K562 (cell line): ENCODE results near the gene DUS3L. TPM values are rescaled to one million over a fixed set of nuclear protein-coding genes. Genes with fewer than 3 reads are reported as not detected.

Experiments
- ATAC-seq: fragments of 200-7000 bp; cut with Tn5 transposase; 3 replicates; pipeline ENCODE4 v1.9.1; 2020; ENCODE audit warnings: moderate library complexity
- BruUV-seq: library from RNA; stranded (reverse); fragments of 400-500 nt; replicated peaks from 2 replicates; lab custom pipeline; 2021; lab: Mats Ljungman, UMichigan
- CTCF ChIA-PET: fragments of 300-600 bp; formaldehyde crosslinking; extraction: SDS; loops from one replicate; lab custom pipeline; 2021; ENCODE audit warnings: low intra/inter-chr PET ratio; lab: Yijun Ruan, JAX
- POLR2A ChIA-PET: fragments of 300-600, 350-650 bp; sonication (Branson Sonifier 250); formaldehyde crosslinking; extraction: SDS; loops from one replicate; lab custom pipeline; 2021; ENCODE audit warnings: antibody characterized with exemption, inconsistent platforms; lab: Yijun Ruan, JAX
- DNase-seq, 4 experiments: peaks; one replicate each; pipeline versions ENCODE4 v3.0.0 to v3.0.0-alpha.2; 2011 to 2018; ENCODE audit warnings: low spot score in 3 of 4, mixed read lengths in 3 of 4; ENCODE audit errors: extremely low read depth in 1 of 4
- FAIRE-seq: peaks from 2 replicates; lab custom pipeline; 2011; peaks lifted over from hg19 to GRCh38; lab: Jason Lieb, UNC
- H2AFZ ChIP-seq: 2 replicates; pipeline ENCODE4 v1.6.0; 2011; ENCODE audit warnings: low read depth, low read length, control low read depth, inconsistent platforms
- H3K27ac ChIP-seq: fragments of 200-600 bp; 3 replicates; pipeline ENCODE4 v1.8.0; 2011; ENCODE audit warnings: low read depth, mild to moderate bottlenecking, control low read depth, inconsistent platforms, low read length, moderate library complexity, mixed read lengths; ENCODE audit errors: extremely low read depth
- H3K27me3 ChIP-seq, 2 experiments: fragments of 300-600 bp in 1 of 2; 2 replicates in 1 of 2; 3 replicates in 1 of 2; pipeline versions ENCODE4 v1.6.0 to v1.8.0; 2011; ENCODE audit warnings: inconsistent platforms in 2 of 2, low read length in 2 of 2, mild to moderate bottlenecking in 1 of 2, mixed read lengths in 1 of 2, moderate library complexity in 1 of 2; ENCODE audit not compliant: control insufficient read depth in 2 of 2, insufficient read depth in 2 of 2
- H3K36me3 ChIP-seq: fragments of 300-600 bp; 3 replicates; pipeline ENCODE4 v1.8.0; 2011; ENCODE audit warnings: mild to moderate bottlenecking, low read length, inconsistent platforms; ENCODE audit not compliant: control insufficient read depth, insufficient read depth
- H3K4me1 ChIP-seq, 2 experiments: fragments of 200-600 bp in 1 of 2; replicated peaks in 1 of 2; 2 replicates in 1 of 2; 3 replicates in 1 of 2; pipeline versions ENCODE4 v1.5.1 to v1.8.0; 2011; ENCODE audit warnings: inconsistent platforms in 2 of 2, low read length in 2 of 2, mild to moderate bottlenecking in 1 of 2, mixed read lengths in 1 of 2, moderate library complexity in 1 of 2; ENCODE audit not compliant: control insufficient read depth in 2 of 2, insufficient read depth in 2 of 2
- H3K4me2 ChIP-seq: 2 replicates; pipeline ENCODE4 v1.6.1; 2011; ENCODE audit warnings: low read length, control low read depth, inconsistent platforms, mixed read lengths; ENCODE audit not compliant: insufficient read depth
- H3K4me3 ChIP-seq: fragments of 200-600 bp; sonication (generic), shearing (Covaris generic); 2 replicates; pipeline ENCODE4 v1.5.1; 2016; ENCODE audit warnings: control low read depth, inconsistent platforms
- H3K79me2 ChIP-seq: fragments of 200-600 bp; 3 replicates; pipeline ENCODE4 v1.8.0; 2011; ENCODE audit warnings: low read length, inconsistent platforms; ENCODE audit not compliant: control insufficient read depth, insufficient read depth
- H3K9ac ChIP-seq, 2 experiments: 2 replicates each; pipeline versions ENCODE4 v1.6.0 to v1.6.1; 2011; ENCODE audit warnings: low read depth in 2 of 2, low read length in 2 of 2, control low read depth in 1 of 2, inconsistent platforms in 1 of 2, mild to moderate bottlenecking in 1 of 2, mixed read lengths in 1 of 2; ENCODE audit not compliant: insufficient read depth in 1 of 2
- H3K9me1 ChIP-seq: one replicate; pipeline ENCODE4 v1.6.0; 2011; ENCODE audit warnings: inconsistent platforms, mild to moderate bottlenecking, low read length, moderate library complexity; ENCODE audit not compliant: control insufficient read depth, insufficient read depth
- H3K9me3 ChIP-seq: replicated peaks from 2 replicates; pipeline ENCODE4 v1.5.1; 2011; ENCODE audit warnings: low read depth, low read length, inconsistent platforms; ENCODE audit not compliant: control insufficient read depth, insufficient read depth
- H4K20me1 ChIP-seq: replicated peaks from 2 replicates; pipeline ENCODE4 v1.6.1; 2011; ENCODE audit warnings: low read length, inconsistent platforms, mixed read lengths; ENCODE audit not compliant: control insufficient read depth, insufficient read depth
- ADNP ChIP-seq: fragments of 200-800 bp; sonication (Bioruptor generic); IDR thresholded peaks from 2 replicates; pipeline ENCODE4 v1.6.1; 2016; ENCODE audit warnings: missing genetic modification characterization, missing compliant biosample characterization
- ESRRB ChIP-seq: fragments of 250-450 bp; sonication (Bioruptor Pico); IDR thresholded peaks from 2 replicates; pipeline ENCODE4 v1.5.0; 2020; ENCODE audit warnings: mild to moderate bottlenecking, moderate library complexity, borderline replicate concordance
- NFIC ChIP-seq: fragments of 450-650 bp; IDR thresholded peaks from 2 replicates; pipeline ENCODE4 v1.6.1; 2017; ENCODE audit warnings: mild to moderate bottlenecking, inconsistent platforms
- TEAD1 ChIP-seq, 2 experiments: fragments of 450-650 bp in 1 of 2; sonication (generic) in 1 of 2; formaldehyde crosslinking; IDR thresholded peaks; 2 replicates each; pipeline versions ENCODE4 v1.4.0 to v1.8.0; 2020 to 2022; ENCODE audit warnings: mild to moderate bottlenecking in 2 of 2, missing genetic modification reagents in 1 of 2
- ZNF3 ChIP-seq: fragments of 250-450 bp; sonication (Bioruptor Pico); IDR thresholded peaks from 2 replicates; pipeline ENCODE4 v1.5.0; 2021; ENCODE audit warnings: mild to moderate bottlenecking, moderate library complexity
- ZNF76 ChIP-seq: fragments of 250-450 bp; sonication (Bioruptor Pico); IDR thresholded peaks from 2 replicates; pipeline ENCODE4 v1.4.0; 2020; ENCODE audit warnings: mild to moderate bottlenecking, moderate library complexity, borderline replicate concordance
- WGBS: fragments of 100-300 bp; shearing (Covaris generic); methylation state at CpG from one replicate; pipeline ENCODE4 v1.1.6; 2016; ENCODE audit warnings: low coverage, mixed read lengths; ENCODE audit not compliant: insufficient coverage; ENCODE audit errors: missing lambda C conversion rate; 5-methylcytosine and 5-hydroxymethylcytosine counted together
- in situ Hi-C: fragments of 300-500 bp; cut with MboI; formaldehyde crosslinking; loops from 4 replicates; pipeline ENCODE4 v1.15.0; 2018; ENCODE audit warnings: inconsistent platforms, mixed read lengths
- intact Hi-C: fragments of 100-400 bp; cut with micrococcal nuclease; formaldehyde crosslinking; loops from 2 replicates; pipeline ENCODE4 v1.14.2; 2022
- polyA plus RNA-seq, 8 experiments: library from polyadenylated mRNA; depleted of rRNA in 4 of 8; stranded (reverse) in 5 of 8; unstranded in 3 of 8; fragments of >200 nt; fragmentation: Nextera tagmentation in 2 of 8; fragmentation: Illumina TruSeq in 1 of 8; extraction: Ambion mirVana in 2 of 8; extraction: Trizol in 1 of 8; gene quantifications; 2 replicates each; pipeline versions ENCODE4 v1.2.1 to v1.2.3, GENCODE V29; 2011 to 2014; ENCODE audit warnings: inconsistent platforms in 1 of 8, missing spikeins in 1 of 8
- total RNA-seq, 7 experiments: library from RNA; depleted of rRNA in 6 of 7; stranded (reverse); fragments of >200 nt in 6 of 7; fragmentation: Illumina TruSeq in 2 of 7; extraction: Trizol in 2 of 7; gene quantifications; 2 replicates each; pipeline versions ENCODE4 v1.2.1 to v1.2.3, GENCODE V29; 2011 to 2021; ENCODE audit warnings: low replicate concordance in 1 of 7

Gene DUS3L
- total and polyA plus RNA-seq, 9 of the 15 experiments (the other 6 are each of a cell fraction or from before 2014, with no cell fraction given) = 1.7 to 102 (median 77.5) TPM

GRCh38 chr19:5838353-5839064 is 47.5 kb upstream of the DUS3L start:
- H3K79me2 ChIP-seq = no peaks in the 10 kb centered on the region
- ChIA-PET POLR2A (interaction anchor here (1.3 kb wide), 1 partner anchor 10 kb away, joined by 5 read pairs; no protein-coding TSS in a partner anchor), CTCF (no interaction called here)
- intact Hi-C loops (no loop called here), in situ Hi-C loops (no loop called here)
- H3K9ac ChIP-seq = peak overlapping the region in 1 of 2 experiments; percentile 48; a peak in 1 of 4 replicates
- H3K36me3 ChIP-seq = no peaks in the 10 kb centered on the region
- H3K9me1 ChIP-seq = no peaks in the 10 kb centered on the region
- H4K20me1 ChIP-seq = no peaks in the 10 kb centered on the region
- no peak overlapping the region for H3K27ac ChIP-seq
- FAIRE-seq = no peak
- no TSS peak for BruUV-seq
- H3K4me3 ChIP-seq = no peak overlapping the region
- peaks cover 0 to 12% of the 10 kb centered on the region in 2 experiments; a peak in 2 of 5 replicates for H3K4me1 ChIP-seq
- no peaks in the 10 kb centered on the region for H3K9me3 ChIP-seq
- 0 out of 4 replicates have a peak, but pooled peaks of 1 of the 2 experiments have one; percentile 4 for TF ChIP-seq TEAD1 (CRISPR knock-in tag; IDR thresholded peaks at IDR 0.05)
- no peak for TF ChIP-seq ZNF3
- TF ChIP-seq NFIC = peak; percentile 25
- no peak for TF ChIP-seq ZNF76 (CRISPR knock-in tag)
- TF ChIP-seq ESRRB = no peak
- no peak for TF ChIP-seq ADNP (tag)
- peak in 1 of 4 experiments; percentile 9 for DNase-seq
- peaks cover 20 to 31% of the 10 kb centered on the region in 2 experiments for H3K27me3 ChIP-seq
- H3K4me2 ChIP-seq = no peak overlapping the region
- H2AFZ ChIP-seq = no peak overlapping the region
- 43% methylated on average over 15 of the region's 20 CpGs for WGBS
- no peak for ATAC-seq
